ENCODE data around the gene RPL28. TPM values are rescaled to one million over a fixed set of nuclear protein-coding genes. Genes with fewer than 3 reads are reported as not detected.
"Not testable (repeated sequence)": the region's sequence is repeated elsewhere in the genome, so short reads cannot be mapped to it uniquely, and the experiment has no call there.

Gene RPL28
- total and polyA plus RNA-seq, 2 donors (not counting 3 experiments of a cell fraction or from before 2014, with no cell fraction given) = 1,872 to 3,435 TPM

- FAIRE-seq; H3K27me3 ChIP-seq (ENCODE audit: control insufficient read depth in 2 of 2, insufficient read depth in 2 of 2, low read length in 2 of 2); H2AFZ ChIP-seq (ENCODE audit: low read depth, low read length); H3K4me2 ChIP-seq (ENCODE audit: insufficient read depth, low read length); H3K36me3 ChIP-seq (ENCODE audit: control insufficient read depth in 2 of 2, extremely low read depth in 1 of 2, insufficient read depth in 2 of 2, low read length in 2 of 2); dilution Hi-C loops (cut with MboI; ENCODE audit: extremely low pct_ligation_motif_present, low sequenced_read_pairs); BruUV-seq (replicated peaks); H3K9me1 ChIP-seq (replicated peaks; ENCODE audit: control insufficient read depth, extremely low read depth, insufficient read depth, low read length); H3K9me3 ChIP-seq (replicated peaks; ENCODE audit: control insufficient read depth, insufficient read depth, low read length); H3K27ac ChIP-seq (ENCODE audit: insufficient read depth, low read depth, low read length); H4K20me1 ChIP-seq (replicated peaks; ENCODE audit: control insufficient read depth, extremely low read depth, insufficient read depth, low read length); H3K9ac ChIP-seq (replicated peaks; ENCODE audit: extremely low read depth, insufficient read depth, low read length); DNase-seq (ENCODE audit: low read depth, low spot score); H3K4me3 ChIP-seq (replicated peaks in 1 of 3; ENCODE audit: insufficient read depth in 1 of 3, low read depth in 1 of 3, low read length in 3 of 3); POLR2A ChIA-PET: not testable (repeated sequence)
- Histone ChIP-seq H3K79me2 (ENCODE audit: control insufficient read depth, insufficient read depth, low read length) (peaks cover 30% of the 10 kb centered on the region), H3K4me1 (ENCODE audit: control insufficient read depth, extremely low read depth, insufficient read depth, low read length) (peaks cover 13% of the 10 kb centered on the region)
- intact Hi-C loops (cut with micrococcal nuclease) = loop anchor here (2.0 kb wide), 2 partner anchors 52 to 268 kb away; partner anchors contain the start of gene ISOC2
- CTCF ChIA-PET = interaction anchor here (0.7 to 0.9 kb wide), 2 partner anchors 10 to 95 kb away, joined by 3 to 4 read pairs; no protein-coding TSS in a partner anchor
Measured at GRCh38 chr19:55409179-55409578, 23.4 kb downstream of the RPL28 start.

- no peak for TF ChIP-seq EZH2 (IDR thresholded peaks at IDR 0.05; ENCODE audit: borderline replicate concordance, low read depth, low read length, severe bottlenecking)
- no peak for TF ChIP-seq JUN (IDR thresholded peaks at IDR 0.05; ENCODE audit: borderline replicate concordance, insufficient read depth, insufficient read length, low read depth)
- TF ChIP-seq POLR2A (IDR thresholded peaks at IDR 0.05; ENCODE audit: low read depth, low read length) = no peak
- TF ChIP-seq GATA2 (IDR thresholded peaks at IDR 0.05; ENCODE audit: insufficient read depth, insufficient read length, low read depth, low read length) = no peak
- TF ChIP-seq POLR2AphosphoS5 (IDR thresholded peaks at IDR 0.05; ENCODE audit: insufficient read depth, low read depth, low read length) = no peak
- no peak for TF ChIP-seq CTCF (IDR thresholded peaks at IDR 0.05; ENCODE audit: extremely low read depth in 1 of 2, insufficient read depth in 1 of 2, low read depth in 1 of 2, low read length in 2 of 2)
- no peak for TF ChIP-seq MYC (IDR thresholded peaks at IDR 0.05; ENCODE audit: low read depth, low read length)
- TF ChIP-seq FOS (IDR thresholded peaks at IDR 0.05; ENCODE audit: borderline replicate concordance, insufficient read depth, low read length) = no peak
- TF ChIP-seq MAX (IDR thresholded peaks at IDR 0.05; ENCODE audit: insufficient read depth, insufficient read length) = no peak
- Histone ChIP-seq H3K4me2 (ENCODE audit: insufficient read depth, low read length) (no peak overlapping the region), H3K36me3 (ENCODE audit: control insufficient read depth in 2 of 2, extremely low read depth in 1 of 2, insufficient read depth in 2 of 2, low read length in 2 of 2) (no peaks in the 10 kb centered on the region), H2AFZ (ENCODE audit: low read depth, low read length) (no peak overlapping the region), H3K9me1 (replicated peaks; ENCODE audit: control insufficient read depth, extremely low read depth, insufficient read depth, low read length) (no peaks in the 10 kb centered on the region), H3K27me3 (ENCODE audit: control insufficient read depth in 2 of 2, insufficient read depth in 2 of 2, low read length in 2 of 2) (peaks cover 2 to 5% of the 10 kb centered on the region in 2 experiments), H3K9ac (replicated peaks; ENCODE audit: extremely low read depth, insufficient read depth, low read length) (no peak overlapping the region), H4K20me1 (replicated peaks; ENCODE audit: control insufficient read depth, extremely low read depth, insufficient read depth, low read length) (no peaks in the 10 kb centered on the region), H3K79me2 (ENCODE audit: control insufficient read depth, insufficient read depth, low read length) (peaks cover 23% of the 10 kb centered on the region), H3K4me3 (replicated peaks in 1 of 3; ENCODE audit: insufficient read depth in 1 of 3, low read depth in 1 of 3, low read length in 3 of 3) (no peak overlapping the region), H3K9me3 (replicated peaks; ENCODE audit: control insufficient read depth, insufficient read depth, low read length) (no peaks in the 10 kb centered on the region), H3K4me1 (ENCODE audit: control insufficient read depth, extremely low read depth, insufficient read depth, low read length) (peaks cover 13% of the 10 kb centered on the region), H3K27ac (ENCODE audit: insufficient read depth, low read depth, low read length) (no peak overlapping the region)
- CTCF ChIA-PET = no interaction called here
- FAIRE-seq (no peak), DNase-seq (ENCODE audit: low read depth, low spot score) (no peak)
- dilution Hi-C loops (cut with MboI; ENCODE audit: extremely low pct_ligation_motif_present, low sequenced_read_pairs) (no loop called here), intact Hi-C loops (cut with micrococcal nuclease) (no loop called here)
- POLR2A ChIA-PET = no interaction called here
- no TSS peak for BruUV-seq (replicated peaks)
Measured at GRCh38 chr19:55410168-55410567, 24.4 kb downstream of the RPL28 start.
